Activated CD8-positive, alpha-beta T cell treated with anti-CD3 and anti-CD28 coated beads for 36 hours (primary cell): ENCODE data around the gene PSD2. TPM values are rescaled to one million over a fixed set of nuclear protein-coding genes. Genes with fewer than 3 reads are reported as not detected.

Experiments used
- ATAC-seq: fragments of 200-7000 bp; cut with Tn5 transposase; one replicate; pipeline ENCODE4 v1.10.0; 2021; ENCODE audit warnings: mild to moderate bottlenecking, moderate library complexity
- CTCF ChIA-PET: fragments of 350-600 bp; sonication (Branson Sonifier 250); formaldehyde crosslinking; loops from one replicate; lab custom pipeline; 2021; ENCODE audit warnings: antibody characterized with exemption; lab: Charles Lee
- POLR2A ChIA-PET: fragments of 350-600 bp; sonication (Branson Sonifier 250); formaldehyde crosslinking; loops from one replicate; lab custom pipeline; 2021; ENCODE audit warnings: antibody characterized with exemption; lab: Charles Lee
- DNase-seq: peaks from one replicate; pipeline ENCODE4 v3.0.0-alpha.2; 2020
- H3K27ac Mint-ChIP-seq: one replicate; pipeline ENCODE4 v1.8.0; 2021; ENCODE audit warnings: mild to moderate bottlenecking, mixed read lengths
- H3K27me3 Mint-ChIP-seq: one replicate; pipeline ENCODE4 v1.8.0; 2021; ENCODE audit warnings: mixed read lengths
- H3K36me3 Mint-ChIP-seq: one replicate; pipeline ENCODE4 v1.8.0; 2021; ENCODE audit warnings: low read depth, mixed read lengths
- H3K4me1 Mint-ChIP-seq: one replicate; pipeline ENCODE4 v1.8.0; 2021; ENCODE audit warnings: low read depth, mixed read lengths
- H3K4me3 Mint-ChIP-seq: one replicate; pipeline ENCODE4 v1.8.0; 2021; ENCODE audit warnings: mild to moderate bottlenecking, moderate library complexity, mixed read lengths
- H3K9me3 Mint-ChIP-seq: one replicate; pipeline ENCODE4 v1.8.0; 2021; ENCODE audit warnings: mixed read lengths
- CTCF ChIP-seq: fragments of 200-600 bp; IDR thresholded peaks from one replicate; pipeline ENCODE4 v1.8.0; 2022; ENCODE audit warnings: antibody characterized with exemption, mild to moderate bottlenecking
- intact Hi-C: fragments of 100-400 bp; cut with micrococcal nuclease; formaldehyde crosslinking; loops from one replicate; pipeline ENCODE4 v1.10.0; 2022
- total RNA-seq, 2 experiments: library from RNA; stranded (reverse); gene quantifications; one replicate each; pipeline ENCODE4 v1.2.3, GENCODE V29; 2021

Gene PSD2
- total RNA-seq, 2 experiments from 2014 or later, result 0.14 TPM; not detected in 1

GRCh38 chr5:139845846-139846681 lies 50.5 kb downstream of the PSD2 start:
- H3K9me3 Mint-ChIP-seq, result no peaks in the 10 kb centered on the region
- ATAC-seq (no peak), DNase-seq (no peak)
- CTCF ChIA-PET, result interaction anchor here (0.7 to 6.8 kb wide), 4 partner anchors 57 to 212 kb away, joined by 3 to 121 read pairs (median 28); no protein-coding TSS in a partner anchor
- peaks cover 12% of the 10 kb centered on the region for H3K27me3 Mint-ChIP-seq
- H3K36me3 Mint-ChIP-seq, result no peaks in the 10 kb centered on the region
- POLR2A ChIA-PET, result interaction anchor here (0.8 kb wide), 1 partner anchor 9 kb away, joined by 4 read pairs; no protein-coding TSS in a partner anchor
- H3K4me3 Mint-ChIP-seq, result no peak overlapping the region
- intact Hi-C loops, result loop anchor here (2.0 kb wide), 1 partner anchor 59 kb away; no protein-coding TSS in a partner anchor
- H3K4me1 Mint-ChIP-seq, result peaks cover 15% of the 10 kb centered on the region
- no peak for TF ChIP-seq CTCF
- no peak overlapping the region for H3K27ac Mint-ChIP-seq

DNA sequence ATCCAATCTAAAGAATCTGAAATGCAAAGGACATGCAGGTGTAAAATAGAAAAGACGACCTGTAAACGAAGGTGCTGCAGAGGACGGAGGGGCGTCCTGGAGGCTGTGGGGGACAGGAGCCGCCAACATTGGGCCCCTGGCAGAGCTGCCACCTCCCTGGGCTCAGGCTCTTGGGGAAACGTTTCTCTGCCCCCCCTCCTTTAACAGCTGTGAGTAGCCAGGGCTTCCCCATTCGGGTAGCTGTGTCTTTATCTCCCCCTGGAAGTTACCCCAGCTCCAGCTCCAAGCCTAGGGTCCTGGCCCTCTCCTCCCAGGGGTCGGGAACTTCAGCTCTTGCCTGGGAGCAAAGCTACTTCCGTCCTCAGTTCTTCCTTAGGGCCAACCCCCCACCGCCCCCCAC lies 51.5 kb downstream of the PSD2 start:
- H3K36me3 Mint-ChIP-seq, result no peaks in the 10 kb centered on the region
- H3K9me3 Mint-ChIP-seq, result no peaks in the 10 kb centered on the region
- intact Hi-C loops, result no loop called here
- ATAC-seq, result no peak
- H3K4me1 Mint-ChIP-seq, result peaks cover 15% of the 10 kb centered on the region
- H3K27ac Mint-ChIP-seq, result no peak overlapping the region
- no peak for TF ChIP-seq CTCF
- peaks cover 12% of the 10 kb centered on the region for H3K27me3 Mint-ChIP-seq
- H3K4me3 Mint-ChIP-seq, result peak overlapping the region; percentile 60
- ChIA-PET CTCF (interaction anchor here (1.0 to 6.8 kb wide), 3 partner anchors 16 to 122 kb away, joined by 4 to 121 read pairs (median 53); no protein-coding TSS in a partner anchor), POLR2A (interaction anchor here (0.8 to 0.9 kb wide), 2 partner anchors 9 to 54 kb away, joined by 3 read pairs; no protein-coding TSS in a partner anchor)
- DNase-seq, result no peak

GRCh38 chr5:139847790-139848507 lies 52.3 kb downstream of the PSD2 start:
- intact Hi-C loops, result no loop called here
- Mint-ChIP-seq H3K27ac (no peak overlapping the region), H3K9me3 (no peaks in the 10 kb centered on the region), H3K4me1 (peaks cover 15% of the 10 kb centered on the region), H3K27me3 (peaks cover 12% of the 10 kb centered on the region), H3K36me3 (no peaks in the 10 kb centered on the region), H3K4me3 (peak overlapping the region; percentile 70)
- peak; percentile 81 for ATAC-seq
- ChIA-PET CTCF (interaction anchor here (1.0 to 6.8 kb wide), 7 partner anchors 15 to 121 kb away, joined by 4 to 121 read pairs (median 15); no protein-coding TSS in a partner anchor), POLR2A (interaction anchor here (0.8 to 1.1 kb wide), 4 partner anchors 8 to 72 kb away, joined by 3 to 7 read pairs (median 3); no protein-coding TSS in a partner anchor)
- no peak for TF ChIP-seq CTCF
- DNase-seq, result peak; percentile 79

DNA sequence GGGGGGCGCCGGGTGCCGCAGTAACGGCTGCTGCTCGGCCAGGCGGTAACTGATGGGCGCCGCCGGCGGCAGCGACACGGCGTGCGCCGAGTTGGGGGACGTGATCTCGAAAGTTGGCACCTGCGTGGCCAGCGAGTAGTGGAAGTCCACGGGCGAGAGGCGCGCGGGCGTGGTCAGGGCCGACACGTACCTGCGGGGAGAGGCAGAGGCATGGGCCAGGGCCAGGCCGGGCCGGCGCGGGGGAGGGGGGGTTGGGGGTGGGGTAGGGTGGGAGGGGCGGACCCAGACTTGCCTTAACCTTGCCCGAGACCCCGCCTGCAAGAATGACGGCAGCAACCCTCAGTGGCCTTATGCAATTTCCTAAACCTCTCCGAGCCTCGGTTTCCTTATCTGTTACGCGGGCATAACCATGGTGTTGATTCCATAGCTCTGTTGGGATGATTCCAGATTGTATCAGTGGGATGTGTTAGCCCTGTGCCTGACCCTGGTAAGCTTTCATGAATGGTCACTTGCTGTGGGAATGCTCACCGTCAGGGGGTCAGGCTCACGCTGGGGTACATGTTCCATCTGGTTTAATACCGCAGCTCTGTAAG lies 53.0 kb downstream of the PSD2 start:
- Mint-ChIP-seq H3K27ac (peak overlapping the region; percentile 1), H3K4me1 (peaks cover 15% of the 10 kb centered on the region), H3K4me3 (peak overlapping the region; percentile 70), H3K27me3 (peaks cover 12% of the 10 kb centered on the region), H3K36me3 (no peaks in the 10 kb centered on the region), H3K9me3 (no peaks in the 10 kb centered on the region)
- ChIA-PET CTCF (interaction anchor here (0.8 to 2.7 kb wide), 5 partner anchors 11 to 121 kb away, joined by 5 to 17 read pairs (median 7); no protein-coding TSS in a partner anchor), POLR2A (interaction anchor here (0.8 to 1.1 kb wide), 3 partner anchors 10 to 73 kb away, joined by 3 to 7 read pairs (median 3); no protein-coding TSS in a partner anchor)
- intact Hi-C loops, result no loop called here
- no peak for TF ChIP-seq CTCF
- peak; percentile 14 for ATAC-seq
- peak; percentile 49 for DNase-seq
